IPS-18c (cell line): ENCODE data around the gene PLA2G6.

Experiments used
- H3K4me3 ChIP-seq: 2 replicates; pipeline ENCODE4 v1.7.0; 2013; ENCODE audit warnings: low read depth, mild to moderate bottlenecking, low read length, moderate library complexity; ENCODE audit not compliant: insufficient read depth
- H3K9me3 ChIP-seq: one replicate; pipeline ENCODE4 v1.6.1; 2013; ENCODE audit warnings: mild to moderate bottlenecking, low read length, moderate library complexity; ENCODE audit not compliant: control insufficient read depth, insufficient read depth

Gene PLA2G6

DNA sequence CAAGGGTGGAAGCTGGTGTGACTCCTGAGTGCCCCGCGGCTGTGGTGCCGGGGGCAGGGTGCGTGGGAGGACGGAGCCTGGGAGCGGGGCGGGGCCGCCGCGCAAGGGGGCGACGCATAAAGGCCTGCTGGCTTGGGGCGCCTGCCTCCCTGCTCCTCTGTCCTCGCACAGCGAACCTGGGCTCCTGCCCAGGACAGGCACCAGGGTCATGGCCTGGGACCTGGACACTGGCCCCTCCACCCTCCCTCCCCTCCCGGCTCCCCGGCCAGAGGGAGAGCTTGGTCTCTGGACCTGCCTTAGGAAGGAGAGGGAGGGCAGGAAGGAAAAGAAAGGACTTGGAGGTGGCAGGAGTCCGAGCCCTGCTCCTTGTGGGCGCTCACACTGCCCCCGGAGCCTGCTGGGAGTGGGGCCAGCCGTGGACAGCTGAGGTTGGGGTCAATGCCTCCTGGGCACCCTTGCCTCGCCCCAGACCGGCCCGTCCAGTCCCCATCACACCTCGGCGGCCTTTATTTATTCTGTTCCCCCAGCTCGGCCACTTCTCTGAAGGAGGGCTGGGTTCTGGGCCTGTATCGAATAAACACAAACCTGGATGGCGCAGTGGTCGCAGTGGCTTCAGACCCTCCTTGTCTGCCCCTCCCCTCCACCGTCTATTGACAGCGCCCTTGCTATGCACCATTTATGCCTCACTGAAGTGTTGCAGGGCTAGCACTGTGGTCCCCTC, 106.4 kb downstream of the PLA2G6 start:
- H3K9me3 ChIP-seq: no peaks in the 10 kb centered on the region
- H3K4me3 ChIP-seq: no peak overlapping the region

DNA sequence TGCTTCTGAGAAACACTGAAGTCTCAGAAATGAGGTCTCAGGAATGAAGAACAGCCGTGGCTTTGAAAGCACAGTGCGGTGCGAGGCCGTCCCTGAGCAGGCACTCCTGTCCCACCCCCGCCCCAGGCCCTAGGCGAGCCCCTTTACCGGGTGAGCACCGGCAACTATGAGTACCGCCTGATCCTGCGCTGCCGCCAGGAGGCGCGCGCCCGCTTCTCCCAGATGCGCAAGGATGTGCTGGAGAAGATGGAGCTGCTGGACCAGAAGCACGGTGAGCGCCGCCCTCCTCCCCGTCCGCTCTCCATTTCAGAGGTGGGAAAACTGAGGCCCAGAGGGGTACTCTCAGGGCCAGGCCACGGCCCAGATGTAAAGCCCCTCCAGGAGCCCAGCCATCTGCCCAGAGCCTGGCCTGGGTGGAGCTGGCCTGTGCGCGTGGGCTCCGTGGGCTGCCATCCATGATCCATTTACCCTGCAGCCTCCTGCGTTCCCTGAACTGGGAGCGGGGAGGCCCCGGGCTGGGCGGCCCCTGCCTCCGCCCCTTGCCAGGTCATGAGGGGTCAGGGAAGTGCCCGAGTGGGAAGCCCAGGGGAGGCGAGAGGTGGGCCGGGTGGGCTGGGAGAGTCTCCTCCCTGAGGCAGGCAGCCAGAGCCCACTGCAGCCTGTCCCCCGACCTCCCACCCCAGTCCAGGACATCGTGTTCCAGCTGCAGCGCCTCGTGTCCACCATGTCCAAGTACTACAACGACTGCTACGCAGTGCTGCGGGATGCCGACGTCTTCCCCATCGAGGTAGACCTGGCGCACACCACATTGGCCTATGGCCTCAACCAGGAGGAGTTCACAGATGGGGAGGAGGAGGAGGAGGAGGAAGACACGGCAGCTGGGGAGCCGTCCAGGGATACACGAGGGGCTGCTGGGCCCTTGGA, 107.2 kb downstream of the PLA2G6 start:
- H3K4me3 ChIP-seq: no peak overlapping the region
- H3K9me3 ChIP-seq: no peaks in the 10 kb centered on the region

GRCh38 chr22:38073150-38074130, 108.2 kb downstream of the PLA2G6 start:
- Histone ChIP-seq H3K4me3 (no peak overlapping the region), H3K9me3 (no peaks in the 10 kb centered on the region)

DNA sequence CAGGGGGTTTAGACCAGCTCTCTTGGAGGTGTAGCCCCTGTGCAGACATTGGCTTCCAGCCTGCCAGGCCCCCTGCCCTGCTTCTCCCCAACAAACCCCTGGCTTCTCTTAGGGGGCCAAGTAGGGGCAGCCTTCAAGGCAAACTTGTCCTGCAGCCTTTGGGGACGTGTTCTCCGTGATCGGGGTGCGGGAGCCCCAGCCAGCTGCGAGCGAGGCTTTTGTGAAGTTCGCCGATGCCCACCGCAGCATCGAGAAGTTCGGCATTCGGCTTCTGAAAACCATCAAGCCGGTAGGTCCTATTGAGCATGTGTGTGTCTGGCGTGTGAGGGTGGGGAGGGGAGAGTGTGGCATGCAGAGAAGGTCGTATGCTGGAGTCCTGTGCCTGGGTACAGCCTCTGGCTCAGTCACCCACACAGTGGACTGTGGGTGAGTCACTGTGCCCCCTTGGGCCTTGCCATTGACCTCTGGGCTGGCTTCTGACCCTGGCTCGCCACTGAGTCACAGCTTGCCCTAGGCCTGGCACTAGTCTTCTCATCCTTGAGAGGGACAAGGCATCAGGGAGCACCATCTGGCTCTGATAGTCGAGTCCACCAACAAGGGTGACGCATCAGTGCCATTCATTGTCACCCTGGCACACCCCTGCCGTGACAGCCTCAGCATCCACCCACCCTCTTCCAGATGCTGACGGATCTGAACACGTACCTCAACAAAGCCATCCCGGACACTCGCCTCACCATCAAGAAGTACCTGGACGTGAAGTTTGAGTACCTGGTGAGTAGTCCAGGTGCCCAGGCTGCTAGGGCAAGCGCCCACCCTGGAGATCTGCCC, 109.1 kb downstream of the PLA2G6 start:
- no peak overlapping the region for H3K4me3 ChIP-seq

GRCh38 chr22:38071421-38072321, 110.0 kb downstream of the PLA2G6 start:
- no peak overlapping the region for H3K4me3 ChIP-seq

More for the DNA sequence above, 109.1 kb downstream of the PLA2G6 start:
- no peaks in the 10 kb centered on the region for H3K9me3 ChIP-seq

DNA sequence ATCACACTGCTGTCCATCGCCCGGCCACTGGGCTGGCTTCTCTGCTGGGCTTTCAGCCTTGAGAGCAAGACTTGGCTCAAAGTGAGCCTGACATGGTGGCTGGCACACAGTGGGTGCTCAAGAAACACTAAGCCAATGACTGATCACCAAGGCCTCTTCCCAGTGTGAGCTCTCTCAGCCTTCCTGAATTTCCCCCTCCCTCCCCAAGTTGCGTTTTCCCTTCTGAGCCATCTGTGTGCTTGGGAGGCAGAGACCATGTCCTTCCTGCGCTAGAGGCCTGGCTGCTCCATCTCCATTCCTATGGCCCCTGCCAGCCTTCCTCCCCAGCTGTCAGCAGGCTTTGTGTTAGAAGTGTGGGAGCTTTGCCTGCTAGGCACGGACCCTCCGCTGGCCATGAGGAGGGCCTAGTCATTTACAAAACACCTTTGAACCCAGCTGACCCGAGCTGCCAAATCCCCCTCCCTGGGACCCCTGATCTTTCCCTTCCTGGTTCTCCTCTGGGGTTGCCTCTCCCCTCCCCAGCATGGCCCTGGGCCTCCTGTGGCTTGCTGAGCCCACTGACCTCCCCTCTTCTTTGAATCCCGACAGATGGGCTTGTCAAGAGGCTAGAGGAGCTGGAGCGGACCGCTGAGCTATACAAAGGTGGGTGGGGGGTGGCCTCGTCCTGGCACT, 111.2 kb downstream of the PLA2G6 start:
- no peaks in the 10 kb centered on the region for H3K9me3 ChIP-seq
- no peak overlapping the region for H3K4me3 ChIP-seq

More at GRCh38 chr22:38071421-38072321, 110.0 kb downstream of the PLA2G6 start:
- no peaks in the 10 kb centered on the region for H3K9me3 ChIP-seq

DNA sequence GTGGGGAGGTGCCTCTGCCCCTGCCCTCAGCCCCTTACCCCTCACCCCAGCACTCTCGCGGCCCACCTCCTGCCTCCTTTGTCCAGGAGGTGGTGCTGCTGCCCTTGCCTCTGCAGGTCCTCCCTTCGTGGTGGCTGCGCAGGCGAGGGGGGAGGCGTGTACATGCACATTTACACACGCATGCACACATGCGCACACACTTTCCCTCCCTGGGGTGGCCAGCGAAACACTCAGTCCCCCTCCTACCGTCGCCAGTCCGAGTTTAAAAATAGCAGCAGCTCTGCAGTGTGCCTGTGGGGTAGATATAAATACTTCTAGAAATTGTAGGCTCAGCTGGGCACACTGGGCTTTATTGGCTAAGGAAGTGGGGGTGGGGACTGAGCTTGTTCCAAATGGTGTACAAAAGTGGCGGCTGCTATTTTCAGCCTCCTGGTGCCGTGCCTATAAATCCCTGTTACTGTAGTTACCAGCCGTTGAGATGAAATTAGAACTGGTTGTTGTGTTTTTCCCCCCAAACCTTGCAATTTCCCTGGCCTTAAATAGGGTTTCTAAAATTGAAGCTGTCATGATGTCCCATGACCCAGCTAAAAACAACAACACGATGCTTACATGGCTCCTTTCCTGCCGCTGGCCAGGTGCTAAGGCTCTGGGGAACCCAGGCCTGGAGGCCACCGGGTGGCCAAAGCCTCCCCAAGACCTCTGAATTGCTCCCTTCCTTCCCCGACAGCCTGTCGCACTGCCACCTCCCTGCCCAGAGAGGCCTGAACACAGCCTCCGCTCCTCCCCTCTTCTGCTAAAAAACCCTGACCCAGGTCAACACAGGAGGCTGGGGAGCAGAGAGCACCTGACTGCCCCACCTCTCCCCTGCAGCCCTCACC, 112.0 kb downstream of the PLA2G6 start:
- Histone ChIP-seq H3K9me3 (no peaks in the 10 kb centered on the region), H3K4me3 (no peak overlapping the region)

- H3K4me3 ChIP-seq: no peak overlapping the region
- H3K9me3 ChIP-seq: no peaks in the 10 kb centered on the region
These were observed 112.8 kb downstream of the PLA2G6 start for GRCh38 chr22:38068641-38069371.

GRCh38 chr22:38067761-38068360, 113.8 kb downstream of the PLA2G6 start:
- H3K9me3 ChIP-seq: no peaks in the 10 kb centered on the region
- H3K4me3 ChIP-seq: no peak overlapping the region

GRCh38 chr22:38067028-38067415, 114.6 kb downstream of the PLA2G6 start:
- H3K9me3 ChIP-seq: no peaks in the 10 kb centered on the region
- H3K4me3 ChIP-seq: no peak overlapping the region

- no peaks in the 10 kb centered on the region for H3K9me3 ChIP-seq
- no peak overlapping the region for H3K4me3 ChIP-seq
These were observed 115.1 kb downstream of the PLA2G6 start for GRCh38 chr22:38066381-38067027.

DNA sequence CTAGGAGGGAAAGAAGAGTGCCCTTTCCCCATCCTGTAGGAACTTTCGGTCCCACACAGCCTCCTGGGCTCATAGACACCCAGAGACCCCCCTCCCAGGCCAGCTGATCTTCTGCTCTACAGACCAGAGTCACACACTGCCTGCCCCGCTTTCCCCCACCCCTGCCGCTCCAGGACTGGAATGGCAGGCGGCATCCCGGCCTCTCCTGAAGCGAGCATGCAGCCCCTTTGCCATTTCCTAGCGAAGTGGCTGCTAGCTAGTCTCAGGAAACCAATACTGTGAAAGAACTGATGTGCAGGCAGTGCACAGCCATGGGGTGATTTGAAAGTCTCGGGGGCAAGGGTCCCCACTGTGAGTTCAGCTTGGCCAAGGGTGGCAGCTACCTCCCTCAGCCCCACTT, 116.1 kb downstream of the PLA2G6 start:
- H3K4me3 ChIP-seq: no peak overlapping the region
- no peaks in the 10 kb centered on the region for H3K9me3 ChIP-seq

DNA sequence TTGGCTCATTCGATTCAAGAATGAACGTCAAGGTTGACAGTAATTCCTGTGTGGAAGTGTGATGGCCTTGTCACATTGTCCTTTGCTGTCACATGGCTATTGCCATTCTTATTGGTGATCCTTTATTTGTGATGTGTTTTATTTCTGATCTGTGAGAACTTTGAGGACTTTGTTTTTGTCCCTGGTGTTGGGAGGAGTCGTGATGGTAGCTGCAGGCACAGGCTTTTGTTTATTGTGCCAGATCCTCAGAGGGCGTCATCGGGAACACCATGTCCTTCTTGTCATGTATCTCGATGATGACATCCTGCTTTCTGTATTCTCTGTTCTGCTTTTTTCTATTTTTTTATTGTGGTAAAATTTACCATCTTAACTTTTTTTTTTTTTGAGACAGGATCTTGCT, 118.8 kb downstream of the PLA2G6 start:
- Histone ChIP-seq H3K4me3 (no peak overlapping the region), H3K9me3 (no peaks in the 10 kb centered on the region)
